H1 (cell line): ENCODE measurements around the gene ADGRL3. TPM values are rescaled to one million over a fixed set of nuclear protein-coding genes. Genes with fewer than 3 reads are reported as not detected.

Experiments
- ATF3 ChIP-seq: IDR thresholded peaks from 2 replicates; pipeline ENCODE4 v1.6.1; 2011; ENCODE audit warnings: low read depth, mild to moderate bottlenecking, low read length; ENCODE audit not compliant: insufficient read depth
- BACH1 ChIP-seq: IDR thresholded peaks from 2 replicates; pipeline ENCODE4 v1.6.1; 2012; ENCODE audit warnings: low read length, improper control_type of control experiment
- BRCA1 ChIP-seq: IDR thresholded peaks from 2 replicates; pipeline ENCODE4 v1.6.1; 2012; ENCODE audit warnings: low read depth, low read length, improper control_type of control experiment
- CBX8 ChIP-seq: fragments of 300-800, 300-1000 bp; sonication (generic); IDR thresholded peaks from 2 replicates; pipeline ENCODE4 v1.7.1; 2016; ENCODE audit warnings: low read depth, low read length, borderline replicate concordance
- CEBPB ChIP-seq: IDR thresholded peaks from 2 replicates; pipeline ENCODE4 v1.6.1; 2012; ENCODE audit warnings: low read depth, low read length
- CHD7 ChIP-seq: fragments of 300-600 bp; sonication (generic); IDR thresholded peaks from 2 replicates; pipeline ENCODE4 v1.7.1; 2012; ENCODE audit warnings: low read length, moderate library complexity, mild to moderate bottlenecking, inconsistent platforms; ENCODE audit not compliant: insufficient replicate concordance
- CTBP2 ChIP-seq: IDR thresholded peaks from 2 replicates; pipeline ENCODE4 v1.7.0; 2011; ENCODE audit warnings: borderline replicate concordance, mild to moderate bottlenecking, moderate library complexity, mixed read lengths, low read length; ENCODE audit not compliant: insufficient read depth, insufficient read length
- JUN ChIP-seq: IDR thresholded peaks from 2 replicates; pipeline ENCODE4 v1.6.1; 2011; ENCODE audit warnings: low read depth, mild to moderate bottlenecking, improper control_type of control experiment, low read length
- MAFK ChIP-seq: IDR thresholded peaks from 2 replicates; pipeline ENCODE4 v1.6.1; 2012; ENCODE audit warnings: low read depth, mild to moderate bottlenecking, improper control_type of control experiment, low read length
- MAX ChIP-seq: IDR thresholded peaks from 2 replicates; pipeline ENCODE4 v1.6.1; 2012; ENCODE audit warnings: inconsistent platforms
- POLR2AphosphoS5 ChIP-seq: IDR thresholded peaks from 2 replicates; pipeline ENCODE4 v1.6.1; 2011; ENCODE audit warnings: low read depth, low read length
- TEAD4 ChIP-seq: IDR thresholded peaks from 2 replicates; pipeline ENCODE4 v1.6.1; 2012; ENCODE audit warnings: low read depth, low read length, inconsistent platforms, mixed read lengths
- polyA plus RNA-seq, 7 experiments: library from polyadenylated mRNA; depleted of rRNA in 3 of 7; stranded (reverse) in 5 of 7; unstranded in 2 of 7; fragments of >200 nt in 5 of 7; fragments of 200-250 nt in 2 of 7; gene quantifications; 1 replicate in 5 of 7; 2 replicates in 1 of 7; 4 replicates in 1 of 7; pipeline versions ENCODE4 v1.2.1 to v1.2.3, GENCODE V29; 2011 to 2013; ENCODE audit warnings: missing spikeins in 2 of 7, mixed read lengths in 2 of 7
- total RNA-seq: library from RNA; stranded (reverse); fragmentation: NEBNext Ultra II Directional; extraction: Animal tissue kit (Norgen Biotek cat#: 25700); gene quantifications from 2 replicates; pipeline ENCODE4 v1.2.1, GENCODE V29; 2021

The ADGRL3 gene
- total and polyA plus RNA-seq, 2 of the 8 experiments (the other 6 are each of a cell fraction or from before 2014, with no cell fraction given), result 6.6 to 13.0 TPM

- TF ChIP-seq CHD7, result no peak
- TF ChIP-seq ATF3, result no peak
- TF ChIP-seq CTBP2, result no peak
- no peak for TF ChIP-seq MAFK
- TF ChIP-seq BRCA1, result no peak
- TF ChIP-seq MAX, result no peak
- TF ChIP-seq POLR2AphosphoS5, result no peak
- TF ChIP-seq CEBPB, result no peak
- TF ChIP-seq JUN, result no peak
- no peak for TF ChIP-seq BACH1
- no peak for TF ChIP-seq TEAD4
- no peak for TF ChIP-seq CBX8
These were observed 284.9 kb downstream of the ADGRL3 start (continued) for GRCh38 chr4:61485056-61485455.
